HepG2 (cell line): ENCODE results near the gene SWSAP1. TPM values are rescaled to one million over a fixed set of nuclear protein-coding genes. Genes with fewer than 3 reads are reported as not detected.

Experiments used
- CCDC6 ChIP-seq: sonication (generic); formaldehyde crosslinking; IDR thresholded peaks from 2 replicates; pipeline ENCODE4 v1.8.1; 2022; ENCODE audit warnings: mild to moderate bottlenecking, missing genetic modification reagents, moderate library complexity
- HNRNPL ChIP-seq: fragments of 200-400 bp; formaldehyde crosslinking; IDR thresholded peaks from 2 replicates; pipeline ENCODE4 v1.6.1; 2017; ENCODE audit warnings: mild to moderate bottlenecking, low read depth, low read length
- IRF2 ChIP-seq: IDR thresholded peaks from 2 replicates; pipeline ENCODE4 v1.6.1; 2018; ENCODE audit warnings: missing genetic modification reagents, missing compliant biosample characterization
- KDM1A ChIP-seq: IDR thresholded peaks from 2 replicates; pipeline ENCODE4 v1.6.1; 2016; ENCODE audit warnings: missing compliant biosample characterization
- KLF16 ChIP-seq, 2 experiments: sonication (generic) in 1 of 2; formaldehyde crosslinking in 1 of 2; IDR thresholded peaks; 2 replicates each; pipeline versions ENCODE4 v1.6.1 to v1.8.0; 2016 to 2023; ENCODE audit warnings: missing genetic modification reagents in 2 of 2, missing compliant biosample characterization in 1 of 2
- MAFK ChIP-seq, 2 experiments: IDR thresholded peaks in 1 of 2; conservative IDR thresholded peaks in 1 of 2; 2 replicates each; pipeline ENCODE4 v1.6.1; 2011; ENCODE audit warnings: improper control_type of control experiment in 2 of 2, low read length in 2 of 2
- NFIC ChIP-seq: IDR thresholded peaks from 2 replicates; pipeline ENCODE4 v1.6.1; 2012; ENCODE audit warnings: mild to moderate bottlenecking, low read length, inconsistent platforms
- NR2C2 ChIP-seq: sonication (generic); formaldehyde crosslinking; IDR thresholded peaks from 2 replicates; pipeline ENCODE4 v1.4.0; 2020; ENCODE audit warnings: missing genetic modification reagents, mild to moderate bottlenecking, moderate library complexity, borderline replicate concordance
- PHF20 ChIP-seq: sonication (generic); formaldehyde crosslinking; IDR thresholded peaks from 2 replicates; pipeline ENCODE4 v1.5.0; 2020; ENCODE audit warnings: mild to moderate bottlenecking, missing genetic modification reagents
- TBP ChIP-seq: sonication (generic); formaldehyde crosslinking; IDR thresholded peaks from 2 replicates; pipeline ENCODE4 v1.5.0; 2020; ENCODE audit warnings: missing genetic modification reagents
- ZNF17 ChIP-seq: sonication (generic); formaldehyde crosslinking; IDR thresholded peaks from 2 replicates; pipeline ENCODE4 v1.5.0; 2020; ENCODE audit warnings: mild to moderate bottlenecking, missing genetic modification reagents
- ZNF713 ChIP-seq: sonication (generic); formaldehyde crosslinking; IDR thresholded peaks from 2 replicates; pipeline ENCODE4 v1.4.0; 2020; ENCODE audit warnings: mild to moderate bottlenecking, missing genetic modification reagents
- ZNF768 ChIP-seq: sonication (generic); formaldehyde crosslinking; IDR thresholded peaks from 2 replicates; pipeline ENCODE4 v1.4.0; 2020; ENCODE audit warnings: missing genetic modification reagents
- ZNF891 ChIP-seq: sonication (generic); formaldehyde crosslinking; IDR thresholded peaks from 2 replicates; pipeline ENCODE4 v1.5.0; 2020; ENCODE audit warnings: mild to moderate bottlenecking, missing genetic modification reagents
- polyA plus RNA-seq, 8 experiments: library from polyadenylated mRNA; depleted of rRNA in 3 of 8; stranded (reverse) in 7 of 8; unstranded in 1 of 8; fragments of >200 nt; fragmentation: Illumina TruSeq in 4 of 8; extraction: Trizol in 4 of 8; gene quantifications; 2 replicates each; pipeline versions ENCODE4 v1.2.1 to v1.2.3, GENCODE V29; 2011 to 2016; ENCODE audit warnings: low read depth in 4 of 8, missing spikeins in 1 of 8, mixed read lengths in 1 of 8; ENCODE audit not compliant: insufficient read depth in 1 of 8
- total RNA-seq, 5 experiments: library from RNA; depleted of rRNA; stranded (reverse); fragments of >200 nt; fragmentation: Illumina TruSeq; extraction: Trizol; gene quantifications; 2 replicates each; pipeline ENCODE4 v1.2.3, GENCODE V29; 2016; ENCODE audit warnings: low read depth in 1 of 5
- TF ChIP-seq, protein P1 (sequence below): sonication (generic); formaldehyde crosslinking; IDR thresholded peaks from 2 replicates; pipeline ENCODE4 v1.8.1; 2023; ENCODE audit warnings: mild to moderate bottlenecking, missing genetic modification reagents
- TF ChIP-seq, protein P2 (sequence below): conservative IDR thresholded peaks from 2 replicates; pipeline ENCODE4 v1.6.1; 2018; ENCODE audit warnings: missing genetic modification reagents
- TF ChIP-seq, protein P3 (sequence below): sonication (generic); formaldehyde crosslinking; IDR thresholded peaks from 2 replicates; pipeline ENCODE4 v1.9.0; 2022; ENCODE audit warnings: missing genetic modification reagents, mild to moderate bottlenecking, borderline replicate concordance
- TF ChIP-seq, protein P4 (sequence below): sonication (generic); formaldehyde crosslinking; IDR thresholded peaks from 2 replicates; pipeline ENCODE4 v1.5.1; 2020; ENCODE audit warnings: mild to moderate bottlenecking, missing genetic modification reagents, moderate library complexity
- TF ChIP-seq, protein P5 (sequence below): sonication (generic); formaldehyde crosslinking; IDR thresholded peaks from 2 replicates; pipeline ENCODE4 v1.4.0; 2020; ENCODE audit warnings: mild to moderate bottlenecking, missing genetic modification reagents, borderline replicate concordance

The SWSAP1 gene
- total and polyA plus RNA-seq, 2 of the 13 experiments (the other 11 are each of a cell fraction or from before 2014, with no cell fraction given) = 2.7 to 3.3 TPM

DNA sequence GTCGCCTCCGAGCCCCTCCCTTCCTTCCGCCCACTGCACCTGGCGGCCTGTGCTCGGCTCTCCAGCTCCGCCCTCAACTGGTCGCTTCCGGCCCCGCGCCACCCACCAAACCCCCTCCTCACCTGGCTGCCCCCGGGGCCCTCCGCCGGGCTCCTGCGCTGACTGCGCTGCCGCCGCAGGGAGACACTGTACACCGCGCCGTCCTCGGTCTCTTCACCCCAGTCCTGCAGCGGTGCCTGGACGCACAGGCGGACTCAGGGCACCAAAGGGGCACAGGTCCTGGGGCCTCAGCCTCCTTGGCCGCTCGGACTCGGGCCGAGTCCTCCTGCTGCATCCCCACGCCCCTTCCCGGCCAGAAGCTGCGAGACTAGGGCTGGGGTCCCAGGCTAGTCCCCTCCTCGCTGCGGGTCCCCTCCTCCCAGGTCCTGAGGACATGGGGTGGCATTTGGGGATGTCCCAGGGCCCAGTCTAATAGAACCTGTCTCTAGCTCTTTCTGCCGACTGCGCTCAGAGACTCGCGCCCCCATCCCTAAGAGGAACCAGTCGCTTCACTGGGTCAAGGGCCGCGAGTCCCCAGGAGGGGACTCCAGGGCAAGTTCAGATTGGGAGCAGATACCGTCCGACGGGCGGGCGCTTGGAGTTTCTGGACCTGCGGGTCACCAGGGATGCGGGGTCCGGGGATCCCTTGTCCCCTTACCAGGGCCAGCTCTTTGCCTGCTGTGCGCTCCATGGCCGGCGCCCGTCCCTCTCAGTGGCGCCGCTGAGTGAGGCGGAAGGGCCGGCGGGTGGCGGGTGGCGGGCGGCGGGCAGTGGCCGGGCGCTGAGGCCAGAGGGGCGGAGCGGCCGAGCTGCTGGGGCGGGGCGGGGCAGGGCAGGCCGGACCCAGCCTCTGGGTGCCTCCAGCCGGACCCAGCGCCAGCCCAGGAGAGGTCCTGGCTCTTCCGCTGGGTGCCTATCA, 44.4 kb downstream of the SWSAP1 start, which contains the start of gene RGL3 (continued):
- no peak for TF ChIP-seq MAFK (conservative IDR thresholded peaks at IDR 0.05 in 1 of 2, IDR thresholded peaks at IDR 0.05 in 1 of 2; ENCODE audit: low read length in 2 of 2)
- TF ChIP-seq IRF2 (CRISPR knock-in tag) = no peak
- 0 out of 2 replicates have a peak, but pooled peaks have one; percentile 43 for TF ChIP-seq HNRNPL
- TF ChIP-seq, protein P1, sequence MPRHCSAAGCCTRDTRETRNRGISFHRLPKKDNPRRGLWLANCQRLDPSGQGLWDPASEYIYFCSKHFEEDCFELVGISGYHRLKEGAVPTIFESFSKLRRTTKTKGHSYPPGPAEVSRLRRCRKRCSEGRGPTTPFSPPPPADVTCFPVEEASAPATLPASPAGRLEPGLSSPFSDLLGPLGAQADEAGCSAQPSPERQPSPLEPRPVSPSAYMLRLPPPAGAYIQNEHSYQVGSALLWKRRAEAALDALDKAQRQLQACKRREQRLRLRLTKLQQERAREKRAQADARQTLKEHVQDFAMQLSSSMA (CRISPR knock-in tag) = peak; percentile 82; the same call in 1 of the 2 replicates
- TF ChIP-seq ZNF17 (CRISPR knock-in tag) = no peak
- no peak for TF ChIP-seq ZNF891 (CRISPR knock-in tag)
- no peak for TF ChIP-seq ZNF713 (CRISPR knock-in tag)
- TF ChIP-seq TBP (CRISPR knock-in tag) = no peak
- TF ChIP-seq, protein P2, sequence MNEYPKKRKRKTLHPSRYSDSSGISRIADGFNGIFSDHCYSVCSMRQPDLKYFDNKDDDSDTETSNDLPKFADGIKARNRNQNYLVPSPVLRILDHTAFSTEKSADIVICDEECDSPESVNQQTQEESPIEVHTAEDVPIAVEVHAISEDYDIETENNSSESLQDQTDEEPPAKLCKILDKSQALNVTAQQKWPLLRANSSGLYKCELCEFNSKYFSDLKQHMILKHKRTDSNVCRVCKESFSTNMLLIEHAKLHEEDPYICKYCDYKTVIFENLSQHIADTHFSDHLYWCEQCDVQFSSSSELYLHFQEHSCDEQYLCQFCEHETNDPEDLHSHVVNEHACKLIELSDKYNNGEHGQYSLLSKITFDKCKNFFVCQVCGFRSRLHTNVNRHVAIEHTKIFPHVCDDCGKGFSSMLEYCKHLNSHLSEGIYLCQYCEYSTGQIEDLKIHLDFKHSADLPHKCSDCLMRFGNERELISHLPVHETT (CRISPR knock-in tag) = no peak
- no peak for TF ChIP-seq CCDC6 (CRISPR knock-in tag)
- TF ChIP-seq PHF20 (CRISPR knock-in tag) = no peak
- peak in 1 of 2 experiments; percentile 28; a peak in 1 of 4 replicates for TF ChIP-seq KLF16 (CRISPR knock-in tag; IDR thresholded peaks at IDR 0.05)
- TF ChIP-seq KDM1A (CRISPR knock-in tag) = no peak
- TF ChIP-seq, protein P3, sequence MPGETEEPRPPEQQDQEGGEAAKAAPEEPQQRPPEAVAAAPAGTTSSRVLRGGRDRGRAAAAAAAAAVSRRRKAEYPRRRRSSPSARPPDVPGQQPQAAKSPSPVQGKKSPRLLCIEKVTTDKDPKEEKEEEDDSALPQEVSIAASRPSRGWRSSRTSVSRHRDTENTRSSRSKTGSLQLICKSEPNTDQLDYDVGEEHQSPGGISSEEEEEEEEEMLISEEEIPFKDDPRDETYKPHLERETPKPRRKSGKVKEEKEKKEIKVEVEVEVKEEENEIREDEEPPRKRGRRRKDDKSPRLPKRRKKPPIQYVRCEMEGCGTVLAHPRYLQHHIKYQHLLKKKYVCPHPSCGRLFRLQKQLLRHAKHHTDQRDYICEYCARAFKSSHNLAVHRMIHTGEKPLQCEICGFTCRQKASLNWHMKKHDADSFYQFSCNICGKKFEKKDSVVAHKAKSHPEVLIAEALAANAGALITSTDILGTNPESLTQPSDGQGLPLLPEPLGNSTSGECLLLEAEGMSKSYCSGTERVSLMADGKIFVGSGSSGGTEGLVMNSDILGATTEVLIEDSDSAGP (CRISPR knock-in tag) = no peak; the same call in 1 of the 2 replicates
- TF ChIP-seq, protein P4, sequence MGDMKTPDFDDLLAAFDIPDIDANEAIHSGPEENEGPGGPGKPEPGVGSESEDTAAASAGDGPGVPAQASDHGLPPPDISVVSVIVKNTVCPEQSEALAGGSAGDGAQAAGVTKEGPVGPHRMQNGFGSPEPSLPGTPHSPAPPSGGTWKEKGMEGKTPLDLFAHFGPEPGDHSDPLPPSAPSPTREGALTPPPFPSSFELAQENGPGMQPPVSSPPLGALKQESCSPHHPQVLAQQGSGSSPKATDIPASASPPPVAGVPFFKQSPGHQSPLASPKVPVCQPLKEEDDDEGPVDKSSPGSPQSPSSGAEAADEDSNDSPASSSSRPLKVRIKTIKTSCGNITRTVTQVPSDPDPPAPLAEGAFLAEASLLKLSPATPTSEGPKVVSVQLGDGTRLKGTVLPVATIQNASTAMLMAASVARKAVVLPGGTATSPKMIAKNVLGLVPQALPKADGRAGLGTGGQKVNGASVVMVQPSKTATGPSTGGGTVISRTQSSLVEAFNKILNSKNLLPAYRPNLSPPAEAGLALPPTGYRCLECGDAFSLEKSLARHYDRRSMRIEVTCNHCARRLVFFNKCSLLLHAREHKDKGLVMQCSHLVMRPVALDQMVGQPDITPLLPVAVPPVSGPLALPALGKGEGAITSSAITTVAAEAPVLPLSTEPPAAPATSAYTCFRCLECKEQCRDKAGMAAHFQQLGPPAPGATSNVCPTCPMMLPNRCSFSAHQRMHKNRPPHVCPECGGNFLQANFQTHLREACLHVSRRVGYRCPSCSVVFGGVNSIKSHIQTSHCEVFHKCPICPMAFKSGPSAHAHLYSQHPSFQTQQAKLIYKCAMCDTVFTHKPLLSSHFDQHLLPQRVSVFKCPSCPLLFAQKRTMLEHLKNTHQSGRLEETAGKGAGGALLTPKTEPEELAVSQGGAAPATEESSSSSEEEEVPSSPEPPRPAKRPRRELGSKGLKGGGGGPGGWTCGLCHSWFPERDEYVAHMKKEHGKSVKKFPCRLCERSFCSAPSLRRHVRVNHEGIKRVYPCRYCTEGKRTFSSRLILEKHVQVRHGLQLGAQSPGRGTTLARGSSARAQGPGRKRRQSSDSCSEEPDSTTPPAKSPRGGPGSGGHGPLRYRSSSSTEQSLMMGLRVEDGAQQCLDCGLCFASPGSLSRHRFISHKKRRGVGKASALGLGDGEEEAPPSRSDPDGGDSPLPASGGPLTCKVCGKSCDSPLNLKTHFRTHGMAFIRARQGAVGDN (CRISPR knock-in tag) = peak; percentile 69
- TF ChIP-seq ZNF768 (CRISPR knock-in tag) = no peak; the same call in 1 of the 2 replicates
- TF ChIP-seq, protein P5, sequence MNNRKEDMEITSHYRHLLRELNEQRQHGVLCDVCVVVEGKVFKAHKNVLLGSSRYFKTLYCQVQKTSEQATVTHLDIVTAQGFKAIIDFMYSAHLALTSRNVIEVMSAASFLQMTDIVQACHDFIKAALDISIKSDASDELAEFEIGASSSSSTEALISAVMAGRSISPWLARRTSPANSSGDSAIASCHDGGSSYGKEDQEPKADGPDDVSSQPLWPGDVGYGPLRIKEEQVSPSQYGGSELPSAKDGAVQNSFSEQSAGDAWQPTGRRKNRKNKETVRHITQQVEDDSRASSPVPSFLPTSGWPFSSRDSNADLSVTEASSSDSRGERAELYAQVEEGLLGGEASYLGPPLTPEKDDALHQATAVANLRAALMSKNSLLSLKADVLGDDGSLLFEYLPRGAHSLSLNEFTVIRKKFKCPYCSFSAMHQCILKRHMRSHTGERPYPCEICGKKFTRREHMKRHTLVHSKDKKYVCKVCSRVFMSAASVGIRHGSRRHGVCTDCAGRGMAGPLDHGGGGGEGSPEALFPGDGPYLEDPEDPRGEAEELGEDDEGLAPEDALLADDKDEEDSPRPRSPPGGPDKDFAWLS (CRISPR knock-in tag) = no peak
- no peak for TF ChIP-seq NFIC
- no peak for TF ChIP-seq NR2C2
